NCI-H146 (cell line): ENCODE measurements around the gene BMP3.

ENCODE experiments used
- DNase-seq: peaks from one replicate; lab custom pipeline; 2025; lab: John Stamatoyannopoulos, UW

Gene BMP3

GRCh38 chr4:81106150-81106549 lies 75.6 kb downstream of the BMP3 start:
- DNase-seq: no peak
